Muscle of arm (tissue), 12 donors: ENCODE results near the gene TUBA4A. TPM values are rescaled to one million over a fixed set of nuclear protein-coding genes. Genes with fewer than 3 reads are reported as not detected.
"Not testable (repeated sequence)": the region's sequence is repeated elsewhere in the genome, so short reads cannot be mapped to it uniquely, and the experiment has no call there.

Source experiments
- DNase-seq: peaks from one replicate; pipeline ENCODE4 v3.0.0-alpha.2; 2013
- polyA plus RNA-seq, 12 donors: library from polyadenylated mRNA; unstranded; fragments of 120-200 nt; gene quantifications; one replicate each; pipeline ENCODE4 v1.2.1, GENCODE V29; 2013; ENCODE audit not compliant: insufficient read length in 12 of 12

Gene TUBA4A
- polyA plus RNA-seq, 12 donors: 75.2 to 146 (median 120) TPM; not detected in 1

DNA sequence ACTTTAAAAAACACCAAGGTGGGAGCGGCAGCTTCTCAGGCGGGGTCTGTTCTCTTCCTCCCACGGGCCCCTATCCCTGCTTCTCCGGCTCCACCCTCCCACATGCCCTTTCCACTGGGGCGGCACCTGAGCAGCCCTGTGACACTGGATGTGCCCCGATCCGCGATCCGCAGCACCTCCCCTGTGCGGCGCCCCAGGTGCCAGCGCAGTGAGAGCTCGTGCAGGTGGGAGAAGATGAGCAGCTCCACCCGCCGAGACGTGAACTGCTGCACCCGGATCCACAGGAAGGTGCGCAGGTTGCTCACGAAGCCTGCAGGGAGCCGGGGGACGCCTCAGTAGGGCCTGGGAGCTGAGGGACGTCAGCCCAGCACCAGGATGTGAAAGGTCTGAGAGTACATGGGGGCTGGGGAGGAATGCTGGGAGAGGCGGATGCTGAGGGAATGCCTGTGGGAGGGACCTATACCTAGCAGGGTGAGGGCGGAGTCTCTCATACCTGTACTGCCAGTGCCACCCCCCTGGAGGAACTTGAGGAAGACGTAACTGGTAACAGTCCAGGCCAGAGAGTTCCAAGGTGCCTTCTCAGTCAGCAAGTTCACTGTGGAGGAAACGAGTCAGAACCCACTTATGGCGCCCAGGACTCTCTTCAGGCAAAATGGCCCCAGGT, 37.7 kb downstream of the TUBA4A start:
- no peak for DNase-seq

GRCh38 chr2:219214786-219215185, 38.9 kb downstream of the TUBA4A start:
- DNase-seq: no peak

DNA sequence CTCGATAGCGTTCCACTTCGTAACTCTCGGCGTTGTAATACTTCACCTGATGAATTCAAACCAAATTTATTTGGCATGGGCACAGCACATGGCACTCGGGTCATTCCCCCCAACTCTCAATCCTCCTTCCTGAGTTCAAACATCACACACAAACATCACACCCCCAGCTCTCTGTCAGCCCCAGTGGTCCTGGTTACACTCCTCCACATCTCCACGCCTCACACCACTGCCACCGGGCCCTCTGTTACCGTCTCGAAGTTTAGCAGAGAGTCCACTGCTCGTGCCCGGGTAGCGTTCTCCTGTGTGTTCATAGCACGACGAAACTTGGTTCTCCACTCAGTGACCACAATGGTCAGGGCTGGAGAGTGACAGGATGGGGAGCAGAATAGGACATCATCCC, 39.6 kb downstream of the TUBA4A start:
- DNase-seq: no peak

DNA sequence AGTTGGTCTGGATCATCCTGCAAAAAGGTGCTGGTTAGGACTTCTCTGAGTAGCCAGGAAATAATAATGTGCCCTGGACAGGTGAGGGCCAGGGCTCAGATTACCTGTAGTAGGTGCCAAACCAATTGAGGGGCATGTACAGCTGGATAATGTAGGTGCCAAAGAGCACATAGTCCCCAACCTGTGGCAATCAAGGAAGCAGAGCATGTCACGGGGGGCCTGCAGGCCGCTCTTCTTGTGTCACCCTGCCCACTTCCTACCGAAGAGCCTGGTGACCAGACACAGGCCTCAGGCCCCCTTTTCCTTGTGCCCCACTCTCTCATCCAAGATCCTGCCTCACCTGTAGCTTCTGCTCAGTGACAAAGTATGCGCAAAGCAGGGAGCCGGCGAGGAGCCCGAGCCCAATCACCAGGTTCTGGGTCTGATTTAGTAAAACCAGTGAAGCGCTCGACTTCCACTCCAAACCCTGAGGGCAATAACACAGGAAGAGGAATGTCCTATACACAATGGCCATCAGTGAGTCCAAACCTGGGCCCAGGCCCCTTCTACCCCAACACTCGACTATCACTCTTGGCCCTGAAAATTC, 40.1 kb downstream of the TUBA4A start:
- no peak for DNase-seq

DNA sequence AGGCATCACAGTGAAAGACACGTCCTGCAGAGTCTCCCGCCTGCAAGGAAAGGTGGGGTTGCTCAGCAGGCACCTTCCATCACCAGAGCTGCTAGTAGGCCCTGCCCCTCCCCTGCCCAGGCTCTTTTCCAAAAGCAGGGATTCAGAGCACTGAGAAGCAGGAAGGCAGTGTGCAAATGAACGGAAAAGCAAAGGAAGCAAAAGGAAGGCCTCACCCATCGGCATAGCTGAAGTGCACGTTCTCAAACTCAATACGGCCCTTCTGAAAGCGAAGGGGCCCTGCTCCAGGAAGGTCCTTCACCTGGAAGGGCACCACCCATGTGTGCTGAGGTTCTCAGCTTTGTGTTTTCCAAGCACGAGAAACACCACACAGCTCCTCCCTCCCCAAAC, 40.7 kb downstream of the TUBA4A start:
- no peak for DNase-seq

DNA sequence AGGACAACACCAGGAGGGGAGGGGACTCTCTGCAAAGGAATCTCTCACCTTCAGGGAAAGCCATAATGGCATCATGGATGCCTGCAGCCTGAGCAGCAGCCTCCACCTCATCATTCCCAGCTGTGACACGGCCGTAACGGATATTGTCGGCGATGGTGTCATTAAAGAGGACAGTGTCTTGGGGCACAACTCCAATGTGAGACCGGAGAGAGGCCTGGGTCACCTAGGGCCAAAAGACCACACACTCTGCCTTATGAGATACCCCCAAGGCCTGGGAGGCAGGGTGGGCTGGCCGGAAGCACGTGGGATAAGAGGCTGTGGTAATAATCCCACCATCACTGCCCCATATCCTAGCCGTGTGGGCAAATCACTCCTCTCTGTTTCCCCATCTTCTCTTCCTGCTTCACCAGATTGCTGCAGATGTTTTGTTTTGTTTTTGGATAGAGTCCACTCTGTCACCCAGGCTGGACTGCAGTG, 42.8 kb downstream of the TUBA4A start:
- no peak for DNase-seq

- no peak for DNase-seq
Observed at GRCh38 chr2:219210196-219210885, 43.4 kb downstream of the TUBA4A start.

DNA sequence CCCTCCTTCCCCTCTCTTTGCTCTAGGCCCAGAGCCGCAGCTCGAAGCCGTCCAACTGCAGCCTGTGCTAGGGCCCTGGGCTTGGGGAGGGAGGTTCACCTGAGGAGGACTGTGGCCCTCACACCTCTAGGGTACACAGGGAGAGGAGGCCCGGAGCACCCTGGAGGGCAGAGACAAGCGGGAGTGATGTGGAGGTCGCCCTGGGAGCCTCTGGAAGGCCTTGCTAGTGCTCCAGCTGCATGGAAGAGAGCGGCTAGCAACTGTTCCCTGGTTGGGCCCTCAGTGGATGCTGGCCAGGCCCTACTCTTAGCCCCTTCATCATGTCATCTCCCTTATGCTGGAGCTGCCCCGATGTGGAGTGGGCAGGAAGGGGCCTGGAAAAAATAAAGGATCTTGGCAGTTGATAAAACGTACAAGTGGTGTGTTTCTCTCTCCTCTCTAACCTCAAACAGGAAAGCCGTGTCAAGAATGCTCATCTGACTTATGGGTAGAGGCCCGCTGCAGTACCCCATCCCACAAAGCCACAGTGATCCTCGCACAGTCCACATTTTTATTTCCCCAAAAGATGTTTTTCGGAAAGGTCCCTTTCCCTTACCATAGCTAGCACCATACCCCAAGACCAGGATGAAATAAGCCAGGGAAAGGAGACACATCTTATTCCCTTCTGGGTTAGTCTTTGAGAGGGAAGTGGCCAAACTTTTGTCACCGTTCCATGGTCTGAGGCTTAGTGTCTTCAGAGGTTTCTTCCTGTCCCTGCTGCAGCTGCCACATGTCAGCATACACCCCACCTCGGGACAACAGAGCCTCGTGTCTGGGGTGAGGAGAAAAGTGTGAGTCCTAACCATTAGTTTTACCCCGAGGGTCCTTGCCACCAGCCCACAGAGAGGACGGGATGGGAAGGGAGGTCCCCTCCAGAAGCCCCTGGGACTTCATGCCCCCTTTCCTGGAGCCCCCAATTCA, 44.2 kb downstream of the TUBA4A start:
- no peak for DNase-seq

DNA sequence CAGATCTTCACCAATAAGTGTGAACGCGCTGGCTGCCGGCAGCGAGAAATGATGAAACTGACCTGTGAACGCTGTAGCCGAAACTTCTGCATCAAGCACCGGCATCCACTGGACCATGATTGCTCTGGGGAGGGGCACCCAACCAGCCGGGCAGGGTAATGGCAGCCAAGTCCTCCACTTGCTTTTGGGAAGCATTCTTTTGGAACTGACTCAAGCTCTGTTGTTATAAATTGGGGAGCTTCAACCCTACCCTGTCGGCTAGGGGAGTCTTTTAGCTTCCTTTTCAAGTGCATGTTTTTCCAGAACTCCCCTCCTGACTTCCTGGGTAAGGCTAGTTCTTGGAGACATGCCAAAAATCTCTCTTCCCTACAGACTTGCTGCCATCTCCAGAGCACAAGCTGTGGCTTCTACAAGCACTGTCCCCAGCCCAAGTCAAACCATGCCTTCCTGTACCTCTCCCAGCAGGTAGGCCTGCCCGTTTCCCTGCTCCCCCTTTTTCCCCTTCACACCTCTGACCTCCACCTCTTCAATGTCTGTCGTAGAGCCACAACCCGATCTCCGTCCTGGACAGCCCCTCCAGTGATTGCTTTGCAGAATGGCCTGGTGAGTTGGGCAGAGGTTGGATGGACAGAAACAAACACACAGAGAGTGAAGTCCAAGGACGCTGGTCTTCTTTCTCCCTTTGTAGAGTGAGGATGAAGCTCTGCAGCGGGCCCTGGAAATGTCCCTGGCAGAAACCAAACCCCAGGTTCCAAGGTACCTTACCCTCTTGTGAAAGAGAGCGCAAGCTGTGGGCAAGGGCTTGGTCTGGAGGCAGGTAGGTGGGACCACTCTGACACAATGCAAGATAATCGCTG, 45.6 kb downstream of the TUBA4A start:
- DNase-seq: no peak

- DNase-seq: no peak
Observed at GRCh38 chr2:219207134-219207883, 46.4 kb downstream of the TUBA4A start.

- DNase-seq: peak; percentile 95
Observed at GRCh38 chr2:219206328-219207133, 47.2 kb downstream of the TUBA4A start, which contains the start of gene ZFAND2B. Gene ZFAND2B (plus strand): TSS chr2:219206782. CDS start chr2:219206988, 206 bp downstream.

DNA sequence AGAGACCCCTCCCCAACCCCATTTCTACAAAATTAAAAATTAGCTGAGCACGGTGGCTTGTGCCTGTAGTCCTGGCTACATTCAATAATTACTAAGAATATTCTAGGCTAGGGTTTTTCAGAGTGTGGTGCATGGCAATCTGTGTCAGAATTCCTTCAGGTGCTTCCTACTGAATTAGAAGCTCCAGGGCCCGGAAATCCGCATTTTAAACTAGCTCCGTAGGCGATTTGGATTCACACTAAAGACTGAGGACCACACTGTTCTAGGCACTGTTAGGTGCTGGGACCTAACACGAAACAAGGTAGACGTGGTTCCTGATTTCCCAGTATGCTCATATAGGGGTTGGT, 47.8 kb downstream of the TUBA4A start:
- DNase-seq: no peak

DNA sequence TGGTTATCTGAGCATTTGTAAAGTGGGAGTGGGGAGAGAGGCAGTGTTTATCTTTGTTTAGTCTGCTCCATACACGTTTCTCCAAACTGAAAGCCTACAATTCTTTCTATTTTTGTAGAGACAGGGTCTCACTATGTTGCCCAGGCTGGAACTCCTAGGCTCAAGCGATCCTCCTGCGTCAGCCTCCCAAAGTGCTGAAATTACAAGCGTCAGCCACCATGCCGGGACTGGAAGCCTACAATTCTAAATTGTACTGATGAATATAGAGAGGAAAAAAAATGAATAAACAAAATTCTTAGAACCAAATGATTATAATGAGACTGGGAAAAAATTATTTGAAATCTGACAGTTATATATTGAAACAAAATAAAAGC, 48.6 kb downstream of the TUBA4A start:
- DNase-seq: no peak

GRCh38 chr2:219204425-219205164, 49.1 kb downstream of the TUBA4A start:
- DNase-seq: no peak

DNA sequence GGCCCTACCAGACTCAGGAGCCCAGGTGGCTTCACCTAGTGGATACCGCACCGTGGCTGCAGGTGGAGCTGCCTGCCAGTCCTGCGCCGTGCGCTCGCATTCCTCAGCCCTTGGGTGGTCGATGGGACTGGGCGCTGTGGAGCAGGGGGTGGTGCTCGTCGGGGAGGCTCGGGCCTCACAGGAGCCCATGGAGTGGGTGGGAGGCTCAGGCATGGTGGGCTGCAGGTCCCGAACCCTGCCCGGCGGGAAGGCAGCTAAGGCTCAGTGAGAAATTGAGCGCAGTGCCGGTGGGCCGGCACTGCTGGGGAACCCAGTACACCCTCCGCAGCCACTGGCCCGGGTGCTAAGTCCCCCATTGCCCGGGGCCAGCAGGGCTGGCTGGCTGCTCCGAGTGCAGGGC, 52.4 kb downstream of the TUBA4A start:
- DNase-seq: not testable (repeated sequence)

DNA sequence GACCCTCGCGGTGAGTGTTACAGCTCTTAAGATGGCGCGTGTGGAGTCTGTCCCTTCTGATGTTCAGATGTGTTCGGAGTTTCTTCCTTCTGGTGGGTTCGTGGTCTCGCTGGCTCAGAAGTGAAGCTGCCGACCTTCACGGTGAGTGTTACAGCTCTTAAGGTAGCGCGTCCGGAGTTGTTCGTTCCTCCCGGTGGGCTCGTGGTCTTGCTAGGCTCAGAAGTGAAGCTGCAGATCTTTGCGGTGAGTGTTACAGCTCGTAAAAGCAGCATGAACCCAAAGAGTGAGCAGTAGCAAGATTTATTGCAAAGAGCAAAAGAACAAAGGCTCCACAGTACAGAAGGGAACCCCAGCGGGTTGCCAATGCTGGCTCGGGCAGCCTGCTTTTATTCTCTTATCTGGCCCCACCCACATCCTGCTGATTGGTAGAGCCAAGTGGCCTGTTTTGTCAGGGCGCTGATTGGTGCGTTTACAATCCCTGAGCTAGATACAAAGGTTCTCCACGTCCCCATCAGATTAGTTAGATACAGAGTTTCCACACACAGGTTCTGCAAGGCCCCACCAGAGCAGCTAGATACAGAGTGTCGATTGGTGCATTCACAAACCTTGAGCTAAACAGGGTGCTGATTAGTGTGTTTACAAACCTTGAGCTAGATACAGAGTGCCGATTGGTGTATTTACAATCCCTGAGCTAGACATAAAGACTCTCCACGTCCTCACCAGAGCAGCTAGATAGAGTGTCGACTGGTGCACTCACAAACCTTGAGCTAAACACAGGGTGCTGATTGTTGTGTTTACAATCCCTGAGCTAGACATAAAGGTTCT, 53.0 kb downstream of the TUBA4A start:
- DNase-seq: not testable (repeated sequence)
